ENCODE measurements around the gene PLXNA2. TPM values are rescaled to one million over a fixed set of nuclear protein-coding genes. Genes with fewer than 3 reads are reported as not detected.

The PLXNA2 gene
- total and polyA plus RNA-seq, 2 of the 4 experiments (the other 2 are of a cell fraction): 0.72 to 1.1 TPM

GRCh38 chr1:208233978-208234377 lies 10.2 kb downstream of the PLXNA2 start:
- 0 out of 2 replicates have a peak overlapping the region, but pooled peaks have one; percentile 32 for H3K23ac ChIP-seq (ENCODE audit: low read depth, low read length)
- H4K8ac ChIP-seq (ENCODE audit: low read depth in 2 of 2, low read length in 2 of 2): peak overlapping the region in 1 of 2 experiments; percentile 22; a peak in 1 of 4 replicates
- DNase-seq (no peak), ATAC-seq (ENCODE audit: low read depth) (no peak)
- H4K20me1 ChIP-seq (ENCODE audit: insufficient read depth, low read length): no peaks in the 10 kb centered on the region
- no peak overlapping the region for H3K27ac ChIP-seq (ENCODE audit: insufficient read depth, low read length)
- no peak overlapping the region for H2BK5ac ChIP-seq (ENCODE audit: low read depth, low read length, poor library complexity, severe bottlenecking)
- BruUV-seq (replicated peaks): no TSS peak
- H3K9me3 ChIP-seq (ENCODE audit: control insufficient read depth, insufficient read depth, low read length): no peaks in the 10 kb centered on the region
- H3K36me3 ChIP-seq (ENCODE audit: control insufficient read depth, insufficient read depth, low read length): no peaks in the 10 kb centered on the region
- H3K18ac ChIP-seq (ENCODE audit: low read depth, low read length): no peak overlapping the region
- no peak overlapping the region for H2BK15ac ChIP-seq (ENCODE audit: low read depth, low read length)
- peak overlapping the region; percentile 44; the same call in 1 of the 2 replicates for H2AK5ac ChIP-seq (ENCODE audit: low read depth, low read length)
- peak overlapping the region; percentile 57 for H2BK120ac ChIP-seq (ENCODE audit: low read depth, low read length)
- ChIA-PET CTCF (interaction anchor here (1.0 to 3.1 kb wide), 2 partner anchors 18 to 212 kb away, joined by 3 to 15 read pairs; no protein-coding TSS in a partner anchor), POLR2A (ENCODE audit: unreplicated experiment) (no interaction called here)
- H3K4me1 ChIP-seq (ENCODE audit: control insufficient read depth, insufficient read depth, low read length): peaks cover 39% of the 10 kb centered on the region
- TF ChIP-seq MAZ (IDR thresholded peaks at IDR 0.05; ENCODE audit: borderline replicate concordance, low read depth, low read length): no peak
- no peak for TF ChIP-seq CEBPB (IDR thresholded peaks at IDR 0.05; ENCODE audit: low read depth, low read length)
- no peak for TF ChIP-seq MAFK (IDR thresholded peaks at IDR 0.05; ENCODE audit: low read depth, low read length)
- TF ChIP-seq ELK1 (IDR thresholded peaks at IDR 0.05; ENCODE audit: borderline replicate concordance, low read depth, low read length): no peak
- TF ChIP-seq RAD21 (IDR thresholded peaks at IDR 0.05; ENCODE audit: low read length): no peak
- TF ChIP-seq POLR2A (IDR thresholded peaks at IDR 0.05; ENCODE audit: low read depth, low read length): no peak
- no peak for TF ChIP-seq NFE2L2 (IDR thresholded peaks at IDR 0.05; ENCODE audit: low read depth, low read length)
- intact Hi-C loops (cut with micrococcal nuclease) (no loop called here), in situ Hi-C loops (cut with MboI; ENCODE audit: low sequenced_read_pairs) (no loop called here), dilution Hi-C loops (cut with HindIII; ENCODE audit: low sequenced_read_pairs, unreplicated experiment) (no loop called here)
- peaks cover 0 to 60% of the 10 kb centered on the region in 2 experiments; a peak in 3 of 4 replicates for H3K79me1 ChIP-seq (ENCODE audit: low read depth in 1 of 2, low read length in 2 of 2)
- peak overlapping the region; percentile 17 for H4K91ac ChIP-seq (ENCODE audit: insufficient read depth, low read depth, low read length)
- H3K4ac ChIP-seq (ENCODE audit: low read depth, low read length): peak overlapping the region; percentile 52
- H3K27me3 ChIP-seq (ENCODE audit: control insufficient read depth, insufficient read depth, low read length): no peaks in the 10 kb centered on the region
- H2BK20ac ChIP-seq (ENCODE audit: low read depth, low read length): peak overlapping the region; percentile 23
- no peak overlapping the region for H3K4me3 ChIP-seq (ENCODE audit: insufficient read depth, low read depth, low read length)
- WGBS, 2 experiments (ENCODE audit: extremely low coverage in 2 of 2, insufficient read length in 1 of 2): 10% methylated on average over 2 of the region's 3 CpGs; no CpG with 5 or more reads in 1 of the 2 experiments
- no peak overlapping the region for H4K5ac ChIP-seq (ENCODE audit: low read depth, low read length)
- no peak overlapping the region for H3K9ac ChIP-seq (ENCODE audit: low read depth, low read length)
- H3K56ac ChIP-seq (ENCODE audit: extremely low read depth, insufficient read depth, low read length): no peak overlapping the region
- no peak overlapping the region for H3K4me2 ChIP-seq (ENCODE audit: low read depth, low read length)
- H2AK9ac ChIP-seq (replicated peaks; ENCODE audit: low read depth, low read length, poor library complexity): no peak overlapping the region
- H3K14ac ChIP-seq (replicated peaks; ENCODE audit: low read depth, low read length): peak overlapping the region; percentile 42; the same call in 1 of the 2 replicates
- peaks cover 27% of the 10 kb centered on the region for H3K9me1 ChIP-seq (ENCODE audit: insufficient read depth, low read length)
- H2AFZ ChIP-seq (replicated peaks; ENCODE audit: low read length, poor library complexity): peak overlapping the region; percentile 61
